IPS-18c (cell line): ENCODE results near the gene NAV3.

Source experiments
- H3K4me3 ChIP-seq: 2 replicates; pipeline ENCODE4 v1.7.0; 2013; ENCODE audit warnings: low read depth, mild to moderate bottlenecking, low read length, moderate library complexity; ENCODE audit not compliant: insufficient read depth
- H3K9me3 ChIP-seq: one replicate; pipeline ENCODE4 v1.6.1; 2013; ENCODE audit warnings: mild to moderate bottlenecking, low read length, moderate library complexity; ENCODE audit not compliant: control insufficient read depth, insufficient read depth

Gene NAV3, protein sequence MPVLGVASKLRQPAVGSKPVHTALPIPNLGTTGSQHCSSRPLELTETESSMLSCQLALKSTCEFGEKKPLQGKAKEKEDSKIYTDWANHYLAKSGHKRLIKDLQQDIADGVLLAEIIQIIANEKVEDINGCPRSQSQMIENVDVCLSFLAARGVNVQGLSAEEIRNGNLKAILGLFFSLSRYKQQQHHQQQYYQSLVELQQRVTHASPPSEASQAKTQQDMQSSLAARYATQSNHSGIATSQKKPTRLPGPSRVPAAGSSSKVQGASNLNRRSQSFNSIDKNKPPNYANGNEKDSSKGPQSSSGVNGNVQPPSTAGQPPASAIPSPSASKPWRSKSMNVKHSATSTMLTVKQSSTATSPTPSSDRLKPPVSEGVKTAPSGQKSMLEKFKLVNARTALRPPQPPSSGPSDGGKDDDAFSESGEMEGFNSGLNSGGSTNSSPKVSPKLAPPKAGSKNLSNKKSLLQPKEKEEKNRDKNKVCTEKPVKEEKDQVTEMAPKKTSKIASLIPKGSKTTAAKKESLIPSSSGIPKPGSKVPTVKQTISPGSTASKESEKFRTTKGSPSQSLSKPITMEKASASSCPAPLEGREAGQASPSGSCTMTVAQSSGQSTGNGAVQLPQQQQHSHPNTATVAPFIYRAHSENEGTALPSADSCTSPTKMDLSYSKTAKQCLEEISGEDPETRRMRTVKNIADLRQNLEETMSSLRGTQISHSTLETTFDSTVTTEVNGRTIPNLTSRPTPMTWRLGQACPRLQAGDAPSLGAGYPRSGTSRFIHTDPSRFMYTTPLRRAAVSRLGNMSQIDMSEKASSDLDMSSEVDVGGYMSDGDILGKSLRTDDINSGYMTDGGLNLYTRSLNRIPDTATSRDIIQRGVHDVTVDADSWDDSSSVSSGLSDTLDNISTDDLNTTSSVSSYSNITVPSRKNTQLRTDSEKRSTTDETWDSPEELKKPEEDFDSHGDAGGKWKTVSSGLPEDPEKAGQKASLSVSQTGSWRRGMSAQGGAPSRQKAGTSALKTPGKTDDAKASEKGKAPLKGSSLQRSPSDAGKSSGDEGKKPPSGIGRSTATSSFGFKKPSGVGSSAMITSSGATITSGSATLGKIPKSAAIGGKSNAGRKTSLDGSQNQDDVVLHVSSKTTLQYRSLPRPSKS (N-terminal part only)

DNA sequence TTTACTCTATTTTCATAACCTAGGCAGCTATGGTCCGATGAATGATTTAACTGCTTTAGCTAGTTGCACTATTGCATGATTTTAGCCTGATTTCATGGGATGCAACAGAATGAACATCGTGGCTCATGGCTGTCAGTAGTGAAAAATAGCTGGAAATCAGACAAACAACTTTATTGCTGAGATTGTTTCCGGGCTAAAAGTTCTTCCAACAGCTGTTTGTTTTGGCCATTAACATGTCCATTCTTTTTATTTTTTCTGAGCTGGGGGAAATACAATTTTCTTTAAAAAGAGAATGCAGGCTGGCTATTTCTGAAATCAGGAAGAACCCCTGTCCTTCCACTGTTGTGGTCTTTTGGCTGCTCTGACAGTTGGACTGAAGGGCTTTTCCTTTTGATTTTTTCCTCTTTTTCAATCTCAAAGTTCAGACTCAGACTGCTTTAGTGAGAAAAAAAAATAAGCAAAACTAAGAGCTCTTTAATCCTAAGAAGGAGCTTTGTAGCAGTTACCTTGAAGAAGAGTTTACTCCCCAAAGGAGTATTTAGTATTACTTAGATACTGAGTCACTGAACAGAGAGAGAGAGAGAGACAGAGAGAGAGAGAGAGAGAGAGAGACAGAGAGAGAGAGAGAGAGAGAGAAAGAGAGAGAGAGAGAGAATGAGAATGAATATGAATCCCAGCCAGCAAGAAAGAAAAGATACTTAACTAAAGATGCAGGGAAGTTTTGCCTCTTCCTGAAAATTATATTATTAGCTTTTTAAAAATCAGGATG lies at the start of gene NAV3:
Gene NAV3, plus strand, starts transcription at position 312 of the 769 bp plus-strand sequence. CDS start 568 bp downstream, outside the sequence.
- no peak within 1 kb of the TSS for H3K4me3 ChIP-seq
- no peaks in the 10 kb centered on the region for H3K9me3 ChIP-seq

DNA sequence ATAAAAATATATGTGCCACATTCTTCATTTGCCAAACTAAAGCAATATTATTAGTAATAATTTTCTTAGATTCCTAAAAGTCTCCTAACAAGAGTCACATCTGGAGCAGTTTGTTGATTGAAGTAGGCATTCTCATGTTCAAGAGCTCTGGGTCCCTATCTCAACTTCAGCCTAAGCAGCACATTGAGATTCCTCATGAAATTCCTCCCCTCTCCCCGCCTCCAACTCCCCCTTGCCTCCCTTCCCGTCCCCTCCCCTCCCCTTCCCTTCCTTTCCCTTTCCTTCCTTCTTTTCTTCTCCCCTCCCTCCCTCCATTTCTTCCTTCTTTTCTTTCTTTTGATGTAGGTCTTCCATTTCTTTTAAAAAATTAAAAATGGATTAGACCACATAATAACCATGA lies 48.7 kb upstream of the NAV3 start:
- Histone ChIP-seq H3K9me3 (no peaks in the 10 kb centered on the region), H3K4me3 (no peak overlapping the region)

DNA sequence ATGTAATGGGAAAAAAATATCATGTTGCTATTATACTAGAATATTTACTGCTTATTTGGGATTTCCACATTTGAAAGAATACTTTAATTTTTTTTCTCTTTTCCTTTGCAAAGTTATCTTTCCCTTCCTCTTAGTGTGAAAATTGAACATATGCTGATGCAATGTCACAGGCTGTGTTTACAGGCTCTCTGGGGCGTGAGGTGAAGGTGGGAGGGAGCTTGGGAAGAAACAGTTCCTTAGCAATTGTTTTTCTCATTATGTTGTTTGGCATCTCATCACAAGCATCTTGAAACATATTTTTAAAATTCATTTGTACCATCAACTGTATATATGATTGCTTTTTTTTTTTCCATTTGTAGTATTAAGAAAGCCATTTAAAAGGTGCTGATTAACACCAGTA lies 47.9 kb upstream of the NAV3 start:
- no peaks in the 10 kb centered on the region for H3K9me3 ChIP-seq

DNA sequence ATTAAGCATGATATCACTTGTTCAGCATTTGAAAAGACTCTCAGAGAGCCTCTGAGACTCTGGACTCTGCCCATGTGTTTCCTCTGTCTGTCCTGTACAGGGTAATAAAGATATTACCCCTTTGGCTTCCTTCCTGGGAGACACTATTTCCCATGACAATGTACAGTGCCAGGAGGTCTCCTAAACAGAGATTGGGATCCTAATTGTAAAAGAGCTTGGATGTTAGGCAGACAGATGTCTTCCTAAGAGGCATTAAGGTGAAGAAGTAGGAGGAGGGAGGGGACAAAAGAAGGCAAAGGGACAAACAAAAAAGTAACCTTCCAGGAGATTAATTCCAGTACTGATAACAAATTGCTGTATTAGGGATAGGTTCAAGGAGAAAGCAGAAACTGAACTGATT lies 45.5 kb upstream of the NAV3 start:
- Histone ChIP-seq H3K4me3 (no peak overlapping the region), H3K9me3 (no peaks in the 10 kb centered on the region)

More for the DNA sequence above, 47.9 kb upstream of the NAV3 start:
- H3K4me3 ChIP-seq = no peak overlapping the region

DNA sequence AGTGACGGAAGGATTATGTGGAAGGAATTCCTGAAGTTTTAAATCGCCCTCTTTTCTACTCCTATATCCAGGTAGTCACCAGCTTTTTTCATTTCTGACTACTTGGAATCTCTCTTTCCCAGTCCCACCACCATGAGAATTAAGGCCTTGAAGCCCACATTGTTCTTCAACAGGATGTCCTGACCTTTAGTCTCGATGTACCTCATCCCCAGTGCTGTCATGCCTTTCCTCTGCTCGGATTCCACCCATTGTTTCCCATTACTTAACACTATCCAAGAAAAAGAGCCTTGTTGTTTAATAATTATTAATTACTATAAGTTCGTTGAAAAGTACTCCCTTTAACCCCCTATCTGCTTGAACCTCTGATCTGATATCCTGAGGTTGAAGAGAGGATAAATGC lies 44.0 kb upstream of the NAV3 start:
- Histone ChIP-seq H3K4me3 (no peak overlapping the region), H3K9me3 (no peaks in the 10 kb centered on the region)

DNA sequence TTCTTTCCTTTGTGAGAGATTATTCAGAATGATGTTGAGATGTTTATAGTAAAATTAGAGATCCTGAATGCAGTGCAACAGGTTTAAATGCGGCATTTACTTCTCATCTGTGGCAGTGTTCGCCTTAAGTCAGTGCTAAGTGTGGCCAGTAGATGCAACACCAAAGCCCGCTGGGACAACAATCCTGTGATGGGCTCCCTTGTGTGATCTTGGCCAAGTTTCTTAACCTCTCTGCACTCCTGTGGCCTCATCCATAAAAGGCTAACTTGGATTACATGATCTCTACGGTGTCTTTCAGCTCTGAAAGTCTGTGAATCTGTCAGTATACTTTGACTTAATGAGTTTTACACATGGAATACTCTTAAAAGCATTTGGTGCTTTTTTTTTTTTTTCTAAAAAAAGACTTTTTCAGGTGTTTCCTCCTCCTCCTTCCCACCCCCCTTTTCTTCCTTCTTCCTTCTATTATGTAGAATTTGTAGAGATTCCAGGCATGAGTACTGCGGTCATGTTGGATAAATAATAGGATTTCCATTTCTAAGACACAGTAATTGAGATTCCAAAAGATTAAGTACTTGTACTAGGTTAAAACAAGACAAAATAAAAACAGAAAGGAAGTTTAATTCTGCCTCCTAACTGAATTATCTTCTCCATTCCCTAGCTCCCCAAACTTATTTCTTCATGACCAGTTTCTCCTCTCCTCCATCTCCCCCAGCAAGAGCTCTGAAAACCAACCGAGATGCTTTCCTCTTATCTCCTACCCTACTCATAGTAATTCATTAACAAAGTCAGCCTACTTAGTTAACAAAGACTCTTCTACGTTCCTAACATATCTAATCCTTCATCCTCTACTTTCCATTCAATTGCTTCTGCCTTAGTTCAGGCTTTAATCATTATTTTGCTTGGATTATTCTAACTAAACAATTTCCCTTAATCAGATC lies 42.2 kb upstream of the NAV3 start:
- no peaks in the 10 kb centered on the region for H3K9me3 ChIP-seq
- no peak overlapping the region for H3K4me3 ChIP-seq

DNA sequence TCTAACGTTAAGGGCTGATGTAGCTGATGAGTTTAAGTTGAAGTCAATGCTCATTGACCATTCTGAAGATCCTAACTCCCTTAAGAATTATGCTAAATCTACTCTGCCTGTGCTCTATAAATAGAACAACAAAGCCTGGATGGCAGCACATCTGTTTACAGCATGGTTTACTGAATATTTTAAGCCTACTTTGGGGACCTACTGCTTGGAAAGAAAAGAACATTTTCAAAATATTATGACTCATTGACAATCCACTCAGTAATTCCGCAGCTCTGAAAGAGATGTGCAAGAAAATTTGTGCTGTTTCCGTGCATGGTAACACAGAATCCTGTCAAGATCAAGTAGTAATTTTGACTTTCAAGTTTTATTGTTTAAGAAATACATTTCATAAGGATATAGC lies 35.0 kb upstream of the NAV3 start:
- Histone ChIP-seq H3K4me3 (no peak overlapping the region), H3K9me3 (no peaks in the 10 kb centered on the region)

DNA sequence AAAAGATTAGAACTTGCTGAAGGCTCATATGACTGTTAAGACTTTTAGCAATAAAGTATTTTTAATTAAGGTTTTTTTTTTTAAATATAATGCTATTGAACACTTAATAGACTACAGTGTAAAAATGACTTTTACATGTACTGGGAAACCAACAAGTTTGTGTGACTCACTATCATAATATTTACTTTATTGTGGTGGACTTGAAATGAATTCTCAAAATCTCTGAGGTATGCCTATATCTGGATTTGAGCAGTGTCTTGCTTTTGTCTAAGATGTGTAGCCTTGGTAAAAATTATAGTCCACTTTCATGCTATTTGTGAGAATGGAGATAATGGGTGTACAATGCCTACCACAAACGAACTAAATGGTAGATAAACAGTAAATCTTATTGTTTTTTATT lies 33.9 kb upstream of the NAV3 start:
- Histone ChIP-seq H3K9me3 (no peaks in the 10 kb centered on the region), H3K4me3 (no peak overlapping the region)

DNA sequence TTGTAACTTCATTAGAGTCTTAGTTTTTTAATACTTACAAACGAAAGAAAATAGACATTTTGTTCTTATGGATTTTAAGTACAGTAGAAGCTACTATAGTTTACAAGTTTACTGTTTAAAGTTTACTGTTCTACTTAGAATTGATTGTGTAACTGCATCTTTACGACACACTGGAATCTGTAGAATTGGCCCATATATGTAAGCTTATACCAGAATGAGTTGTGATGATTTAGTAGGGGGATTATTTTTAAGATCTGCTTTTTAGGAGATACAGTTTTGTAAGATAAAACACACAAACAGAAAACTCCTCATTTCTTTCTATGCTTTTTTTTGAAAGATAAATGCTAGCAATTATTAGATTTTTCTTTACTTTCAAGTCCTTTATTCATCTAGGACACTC lies 30.2 kb upstream of the NAV3 start:
- Histone ChIP-seq H3K9me3 (no peaks in the 10 kb centered on the region), H3K4me3 (no peak overlapping the region)

DNA sequence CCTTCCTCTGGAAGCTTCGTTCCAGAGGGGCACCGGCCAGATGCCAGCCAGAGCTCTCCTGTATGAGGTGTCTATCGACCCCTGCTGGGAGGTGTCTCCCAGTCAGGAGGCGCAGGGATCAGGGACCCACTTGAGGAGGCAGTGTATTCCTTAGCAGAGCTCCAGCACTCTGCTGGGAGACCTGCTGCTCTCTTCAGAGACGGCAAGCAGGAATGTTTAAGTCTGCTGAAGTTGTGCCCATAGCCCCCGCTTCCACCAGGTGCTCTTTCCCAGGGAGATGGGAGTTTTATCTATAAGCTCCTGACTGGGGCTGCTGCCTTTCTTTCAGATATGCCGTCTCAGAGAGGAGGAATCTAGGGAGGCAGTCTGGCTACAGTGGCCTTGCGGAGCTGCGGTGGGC lies 22.2 kb upstream of the NAV3 start:
- no peak overlapping the region for H3K4me3 ChIP-seq
- no peaks in the 10 kb centered on the region for H3K9me3 ChIP-seq

DNA sequence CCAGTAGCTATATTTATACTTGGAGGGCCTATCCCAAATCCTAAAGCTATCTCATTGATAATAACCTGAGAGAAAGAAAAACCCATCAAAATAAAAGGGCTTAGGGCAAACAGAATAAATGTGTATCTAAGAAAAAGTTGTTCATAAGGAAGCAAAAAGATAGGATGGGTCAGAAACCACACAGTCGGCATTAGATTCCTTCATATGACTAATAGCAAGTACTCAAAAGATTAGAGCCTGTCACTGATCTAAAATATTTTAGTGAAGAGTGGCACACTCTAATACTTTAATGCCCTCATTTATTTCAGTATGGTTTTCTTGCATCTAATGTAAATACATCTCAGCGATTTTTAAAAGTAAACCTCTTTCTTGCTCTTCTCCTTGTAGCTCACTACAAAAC lies 17.1 kb upstream of the NAV3 start:
- Histone ChIP-seq H3K4me3 (no peak overlapping the region), H3K9me3 (no peaks in the 10 kb centered on the region)

DNA sequence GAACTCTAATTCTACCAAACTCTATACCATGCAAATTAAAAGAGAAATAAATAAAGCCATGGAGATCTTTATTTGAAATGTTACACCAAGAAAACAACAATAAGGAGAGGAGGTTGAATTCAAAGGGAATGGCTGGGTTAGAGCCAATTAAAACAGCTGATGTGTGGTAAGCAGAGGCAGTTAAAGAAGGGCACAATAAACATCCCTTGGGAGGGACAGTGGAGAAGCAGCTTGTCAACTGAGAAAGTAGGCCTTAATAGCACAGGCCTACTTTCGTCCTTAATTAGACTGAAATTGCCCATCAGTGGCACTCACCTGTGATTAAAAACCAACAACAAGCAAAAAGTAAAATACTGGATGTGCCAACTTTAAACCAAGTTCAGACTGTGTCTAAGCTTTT lies 16.3 kb upstream of the NAV3 start:
- Histone ChIP-seq H3K4me3 (no peak overlapping the region), H3K9me3 (no peaks in the 10 kb centered on the region)

DNA sequence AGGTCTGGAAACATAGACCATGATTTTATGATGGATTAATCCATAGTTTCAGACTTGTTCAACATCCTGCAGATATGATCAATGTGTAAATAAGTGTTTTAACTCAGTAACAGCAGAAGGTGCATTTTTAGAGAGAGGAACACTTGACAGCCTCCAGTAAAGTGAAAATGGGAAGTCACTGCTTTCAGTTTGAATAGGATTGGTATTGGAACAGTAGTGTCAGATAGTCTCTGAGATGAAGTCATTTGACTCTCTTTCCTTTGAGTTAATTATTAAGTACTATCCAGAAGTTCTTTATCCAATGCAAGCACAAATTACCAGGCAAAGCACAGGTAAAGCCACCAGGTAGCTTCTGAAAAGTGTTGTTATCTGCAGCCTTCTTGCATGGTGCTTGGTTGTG lies 14.5 kb upstream of the NAV3 start:
- Histone ChIP-seq H3K4me3 (no peak overlapping the region), H3K9me3 (no peaks in the 10 kb centered on the region)

DNA sequence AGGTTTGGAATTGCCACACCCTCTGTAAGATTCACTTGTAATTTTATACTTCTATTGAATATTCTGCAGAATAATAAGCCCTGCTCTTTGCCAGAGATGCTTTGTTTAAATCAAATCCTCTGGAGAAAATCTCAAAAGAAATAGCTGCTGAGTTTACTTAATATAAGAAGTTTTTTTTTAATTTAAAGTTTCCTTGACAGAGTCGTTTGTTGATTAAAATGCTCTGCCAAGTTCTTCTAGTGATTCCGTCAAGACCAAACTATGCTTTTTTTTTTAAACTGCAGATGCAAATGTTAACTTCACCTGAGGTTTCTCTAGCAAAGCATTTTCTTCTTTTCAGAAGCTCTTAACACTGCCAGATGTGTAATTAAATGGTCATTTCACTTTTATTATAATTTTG lies 13.4 kb upstream of the NAV3 start:
- Histone ChIP-seq H3K4me3 (no peak overlapping the region), H3K9me3 (no peaks in the 10 kb centered on the region)

DNA sequence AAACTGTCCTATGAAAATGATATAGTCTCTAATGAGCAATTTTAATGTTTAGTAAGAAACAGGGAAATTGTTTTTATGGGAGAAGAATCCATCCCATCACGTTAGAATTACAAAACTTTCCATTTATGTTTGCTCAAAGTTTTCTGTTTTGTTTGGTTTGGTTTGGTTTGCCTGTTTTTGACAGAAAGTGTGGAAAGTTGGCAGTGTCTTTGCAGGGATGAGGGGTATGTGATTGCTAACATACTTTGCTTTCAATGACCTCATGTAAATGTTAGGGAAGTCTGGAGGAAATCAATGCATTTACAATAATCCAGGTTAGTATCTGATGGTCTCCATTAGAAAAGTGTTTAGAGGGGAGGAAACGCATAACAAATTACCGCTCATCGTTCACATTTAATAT lies 12.3 kb upstream of the NAV3 start:
- Histone ChIP-seq H3K4me3 (no peak overlapping the region), H3K9me3 (no peaks in the 10 kb centered on the region)

DNA sequence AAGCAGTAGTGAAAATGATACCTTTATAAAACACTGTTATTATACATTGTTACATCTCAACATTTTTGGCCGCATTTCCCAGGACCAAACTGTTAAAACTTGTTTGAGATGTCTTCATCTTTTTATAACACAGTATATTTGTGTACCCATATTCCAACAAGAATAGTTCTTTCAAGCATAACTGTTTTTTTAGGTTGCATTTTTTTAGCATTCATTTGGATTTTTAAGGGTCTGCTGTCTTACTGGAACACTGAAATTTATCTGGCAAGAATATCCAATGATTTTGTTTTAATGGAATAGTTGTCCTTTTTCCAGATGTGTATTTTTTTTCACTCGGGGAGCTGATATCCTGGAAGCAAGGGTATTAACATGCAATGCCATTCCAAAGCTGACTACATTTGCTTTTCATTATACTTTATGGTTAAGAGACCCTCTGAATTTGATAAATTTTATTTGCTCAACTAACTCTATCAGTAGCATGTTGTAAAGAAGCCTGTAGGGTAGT lies 8.9 kb upstream of the NAV3 start:
- Histone ChIP-seq H3K4me3 (no peak overlapping the region), H3K9me3 (no peaks in the 10 kb centered on the region)
